Panc1 (cell line): ENCODE results near the gene MYH11.
"Not testable (repeated sequence)": the region's sequence is repeated elsewhere in the genome, so short reads cannot be mapped to it uniquely, and the experiment has no call there.

Experiments
- CTCF ChIP-seq: fragments of 450-650 bp; IDR thresholded peaks from 2 replicates; pipeline ENCODE4 v1.5.1; 2017; ENCODE audit warnings: mild to moderate bottlenecking
- POLR2AphosphoS5 ChIP-seq: IDR thresholded peaks from 2 replicates; pipeline ENCODE4 v1.6.1; 2012; ENCODE audit warnings: mild to moderate bottlenecking, low read depth, low read length, moderate library complexity
- REST ChIP-seq, 2 experiments: IDR thresholded peaks; 2 replicates each; pipeline ENCODE4 v1.6.1; 2011 to 2012; ENCODE audit warnings: low read depth in 2 of 2, control low read depth in 1 of 2, low read length in 1 of 2, mild to moderate bottlenecking in 1 of 2, moderate library complexity in 1 of 2; ENCODE audit not compliant: insufficient read depth in 1 of 2
- SIN3A ChIP-seq: IDR thresholded peaks from 2 replicates; pipeline ENCODE4 v1.6.1; 2012; ENCODE audit warnings: low read depth, mild to moderate bottlenecking, low read length, moderate library complexity, borderline replicate concordance; ENCODE audit not compliant: insufficient read depth
- TCF7L2 ChIP-seq: IDR thresholded peaks from 2 replicates; pipeline ENCODE4 v1.6.1; 2011; ENCODE audit warnings: mild to moderate bottlenecking, low read depth, low read length, inconsistent platforms

GRCh38 chr16:15839204-15839603 lies 17.6 kb downstream of the MYH11 start:
- TF ChIP-seq POLR2AphosphoS5; CTCF; SIN3A; REST (IDR thresholded peaks at IDR 0.05; ENCODE audit: insufficient read depth in 1 of 2, low read depth in 2 of 2, low read length in 1 of 2); TCF7L2: not testable (repeated sequence)
